ENCODE data around the gene SLC7A10.

SLC7A10 gene

GRCh38 chr19:33225458-33225926 is at the start of gene SLC7A10:
TSS of gene SLC7A10 (minus strand) at chr19:33225850. CDS start at chr19:33225703, 147 bp downstream.
- DNase-seq (ENCODE audit: low read depth), result no peak

DNA sequence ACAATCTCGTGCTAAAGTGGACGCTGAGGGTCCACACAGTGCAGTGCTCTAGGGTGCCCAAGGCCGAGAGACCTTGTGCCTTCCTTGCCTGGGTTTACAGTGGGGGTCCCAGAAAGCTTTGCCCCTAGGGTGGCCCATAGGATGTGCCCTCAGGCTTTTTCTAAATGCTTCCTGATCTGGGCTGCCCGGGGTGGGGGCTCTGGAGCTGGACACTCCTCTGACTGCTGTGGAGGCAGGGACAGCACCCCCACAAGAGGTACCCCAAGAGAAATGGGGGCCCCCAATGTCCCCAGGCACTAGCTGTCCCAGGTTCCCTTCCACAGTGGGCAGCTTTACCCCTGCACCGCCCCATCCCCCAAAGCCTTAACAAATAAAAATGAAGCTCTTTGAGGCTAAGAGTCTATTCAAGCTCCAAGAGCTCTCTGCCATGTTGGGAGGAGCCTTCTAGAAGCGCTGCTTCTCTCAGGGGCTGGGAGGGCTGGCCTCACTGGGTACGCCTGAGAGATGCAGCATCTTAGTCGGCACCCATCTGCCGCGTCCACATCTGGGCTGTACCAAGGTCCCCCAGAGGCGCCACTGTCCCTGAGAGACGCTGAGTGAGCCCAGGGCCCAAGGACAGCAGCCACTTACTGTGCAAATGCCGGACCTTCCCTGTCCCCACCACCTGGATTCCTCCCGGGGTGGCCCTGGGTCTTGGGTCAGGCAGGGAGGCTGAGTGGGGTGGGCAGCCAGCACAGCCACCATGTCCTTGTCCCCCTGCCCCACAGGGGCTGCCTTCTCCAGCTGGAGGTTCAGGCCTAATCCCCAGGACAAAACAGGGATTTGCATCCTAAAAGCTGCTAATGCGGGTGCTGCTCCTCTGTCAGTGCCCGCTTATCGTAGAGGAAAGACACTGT is 49.3 kb upstream of the SLC7A10 start:
- DNase-seq (ENCODE audit: low read depth), result no peak

GRCh38 chr19:33273881-33274662 is 48.4 kb upstream of the SLC7A10 start:
- DNase-seq (ENCODE audit: low read depth), result peak; percentile 72

- DNase-seq (ENCODE audit: low read depth), result no peak
Measured at GRCh38 chr19:33273065-33273736, 47.6 kb upstream of the SLC7A10 start.

DNA sequence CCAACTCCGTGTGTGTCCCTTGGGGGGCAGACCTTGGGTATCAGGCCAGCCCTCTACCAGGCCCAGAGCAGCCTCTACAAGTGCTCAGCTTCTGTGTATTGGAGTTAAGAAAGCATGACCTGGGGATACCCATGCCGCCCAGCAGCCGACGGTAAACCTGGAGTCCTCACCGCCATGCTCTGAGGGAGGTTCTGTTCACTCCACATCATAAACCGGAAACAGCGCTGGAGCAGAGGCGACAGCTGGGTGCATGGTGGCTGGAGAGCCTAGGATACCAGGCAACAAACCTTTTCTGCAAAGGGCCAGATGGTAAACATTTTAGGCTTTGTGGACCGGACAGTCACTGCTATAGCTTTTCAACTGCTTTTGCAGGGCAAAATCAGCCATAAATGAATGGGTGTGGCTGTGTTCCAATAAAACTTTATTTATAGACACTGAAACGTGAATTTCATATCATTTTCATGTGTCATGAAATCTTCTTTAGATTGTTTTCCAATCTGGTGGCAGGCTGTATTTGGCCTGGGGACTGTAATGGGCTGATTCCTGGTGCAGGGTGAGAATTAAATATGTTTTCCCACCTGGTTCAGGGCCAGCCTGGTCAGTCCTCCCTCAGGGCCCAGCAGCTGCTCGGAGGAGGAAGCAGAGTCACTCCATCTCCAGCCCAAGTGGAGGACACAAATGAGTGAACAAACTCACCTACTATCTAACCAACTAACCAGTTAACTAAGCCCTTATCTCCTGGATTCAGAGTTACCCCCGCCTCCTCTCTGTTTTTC is 45.8 kb upstream of the SLC7A10 start:
- DNase-seq (ENCODE audit: low read depth), result no peak

DNA sequence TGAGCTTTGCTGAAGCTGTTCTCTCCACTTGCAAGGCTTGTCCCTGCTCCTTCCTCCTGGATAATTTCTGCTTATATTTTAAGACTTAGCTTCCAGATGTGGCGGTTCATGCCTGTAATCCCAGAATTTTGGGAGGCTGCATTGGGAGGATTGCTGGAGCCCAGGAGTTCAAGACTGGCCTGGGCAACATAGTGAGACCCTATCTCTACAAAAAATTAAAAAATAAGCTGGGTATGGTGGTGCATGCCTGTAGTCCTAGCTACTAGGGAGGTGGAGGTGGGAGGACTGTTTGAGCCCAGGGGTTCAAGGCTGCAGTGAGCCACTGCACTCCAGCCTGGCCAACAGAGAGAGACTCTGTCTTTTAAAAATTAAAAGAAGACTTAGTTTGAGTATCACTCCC is 45.1 kb upstream of the SLC7A10 start:
- no peak for DNase-seq (ENCODE audit: low read depth)

DNA sequence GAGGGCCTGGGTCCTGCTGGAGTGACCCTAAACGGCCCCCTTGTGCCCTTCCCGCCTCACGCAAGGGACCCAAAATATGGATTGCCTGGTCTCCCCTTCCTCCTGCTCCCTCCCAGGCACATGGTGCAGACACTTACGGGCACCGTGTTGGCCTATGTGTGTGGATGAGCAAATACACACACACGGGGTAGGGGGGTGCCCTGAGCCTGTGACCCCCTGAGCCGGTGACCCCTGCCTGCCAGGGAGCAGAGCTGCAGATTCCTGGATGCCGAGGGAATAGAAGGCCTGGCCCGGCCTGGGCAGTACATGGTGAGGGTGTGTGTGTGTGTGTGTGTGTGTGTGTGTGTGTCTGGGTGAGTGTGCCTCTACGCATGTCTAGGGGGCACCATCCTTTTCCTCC is 43.4 kb upstream of the SLC7A10 start:
- DNase-seq (ENCODE audit: low read depth), result no peak

GRCh38 chr19:33268162-33268991 is 42.7 kb upstream of the SLC7A10 start:
- no peak for DNase-seq (ENCODE audit: low read depth)

- no peak for DNase-seq (ENCODE audit: low read depth)
Measured at GRCh38 chr19:33267706-33268105, 42.1 kb upstream of the SLC7A10 start.

DNA sequence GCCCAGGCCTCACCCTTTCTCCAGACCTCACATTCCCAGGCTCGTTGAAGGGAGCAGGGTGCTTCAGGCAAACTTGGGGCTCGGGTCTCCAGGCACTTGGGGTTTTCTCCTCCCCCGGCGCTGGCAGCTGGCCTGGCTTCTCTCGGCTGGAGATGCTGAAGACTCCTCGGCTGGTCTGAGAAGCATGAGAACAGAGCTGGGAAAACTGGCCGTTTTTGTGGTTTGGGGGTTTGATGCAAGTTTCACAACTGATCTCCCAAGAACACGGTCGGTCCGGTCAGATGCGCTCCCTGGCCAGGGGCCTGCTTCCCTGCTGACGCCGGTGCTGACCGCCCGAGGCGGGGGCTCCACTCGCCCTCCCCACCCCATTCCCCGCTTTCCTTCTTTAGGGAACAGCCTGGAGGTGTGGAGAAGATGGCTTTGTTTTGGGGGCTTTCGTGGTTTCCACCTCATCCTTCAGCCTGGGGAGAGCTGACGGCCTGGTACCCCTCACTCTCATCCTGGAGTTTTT is 41.4 kb upstream of the SLC7A10 start:
- no peak for DNase-seq (ENCODE audit: low read depth)

DNA sequence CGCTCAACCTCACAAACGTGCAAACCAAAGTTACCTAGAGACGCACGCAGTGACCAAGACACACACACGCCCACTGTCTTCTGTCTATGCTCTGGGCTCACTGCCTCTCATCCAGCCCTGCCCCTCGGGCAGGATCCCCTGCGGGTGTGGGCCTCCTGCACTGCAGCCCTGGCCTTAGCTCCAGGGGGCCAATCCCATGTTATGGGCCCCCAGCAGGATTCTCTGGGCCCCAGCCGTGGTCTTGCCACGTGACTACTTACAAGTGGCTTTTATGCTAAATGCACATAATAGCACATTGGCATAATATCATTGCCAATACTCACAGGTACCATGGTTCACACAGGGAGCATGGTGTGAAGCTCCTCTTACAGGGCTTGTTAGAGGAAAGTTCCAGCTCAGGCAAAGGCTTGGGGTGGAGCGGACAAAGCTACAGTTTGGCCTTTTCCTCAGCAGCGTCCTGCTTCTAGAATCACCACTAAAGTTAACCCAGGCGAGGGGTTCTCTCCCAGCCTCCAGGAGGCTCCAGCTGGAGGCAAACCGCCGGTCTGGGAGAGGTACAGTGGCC is 39.3 kb upstream of the SLC7A10 start:
- DNase-seq (ENCODE audit: low read depth), result no peak

GRCh38 chr19:33263325-33264023 is 37.8 kb upstream of the SLC7A10 start:
- no peak for DNase-seq (ENCODE audit: low read depth)

- no peak for DNase-seq (ENCODE audit: low read depth)
Measured at GRCh38 chr19:33261511-33262189, 36.0 kb upstream of the SLC7A10 start.

DNA sequence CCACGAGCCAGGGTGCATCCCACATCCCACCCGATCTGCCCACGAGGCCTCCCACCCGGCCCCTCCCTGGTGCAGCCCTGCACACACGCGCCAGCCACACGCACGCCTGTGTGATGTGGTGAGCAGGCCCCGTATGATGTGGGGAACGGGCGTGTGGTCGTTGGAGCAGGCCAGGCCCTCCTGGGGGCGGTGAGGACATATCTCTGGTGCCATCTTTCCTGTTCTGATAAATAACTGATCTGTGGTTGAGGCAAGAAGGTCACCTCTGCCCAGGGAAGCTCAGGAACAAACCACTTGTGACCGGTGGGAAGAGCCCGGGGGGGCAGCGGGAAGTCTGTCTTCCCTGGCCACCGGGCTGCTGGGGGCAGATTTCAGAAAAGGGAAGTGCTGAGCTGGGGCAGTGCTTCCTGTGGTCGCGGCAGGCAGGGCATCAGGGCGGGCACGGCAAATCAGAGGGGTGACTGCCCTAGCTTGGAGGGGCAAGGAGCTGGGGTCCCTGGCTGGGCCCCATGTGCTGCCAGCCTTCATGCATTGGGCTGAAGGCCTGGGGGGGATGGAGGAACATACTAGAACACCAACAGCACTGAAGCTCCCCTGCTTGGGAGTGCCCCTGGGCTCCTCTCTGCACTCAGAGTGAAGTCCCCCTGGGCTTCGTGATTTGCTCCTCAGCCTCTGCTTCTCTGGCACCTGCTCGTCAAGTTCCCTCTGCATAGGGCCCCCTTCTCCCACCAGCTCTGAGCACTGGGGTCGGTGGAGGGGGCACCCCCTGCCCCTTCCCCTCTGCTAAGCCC is 35.2 kb upstream of the SLC7A10 start:
- DNase-seq (ENCODE audit: low read depth), result no peak

DNA sequence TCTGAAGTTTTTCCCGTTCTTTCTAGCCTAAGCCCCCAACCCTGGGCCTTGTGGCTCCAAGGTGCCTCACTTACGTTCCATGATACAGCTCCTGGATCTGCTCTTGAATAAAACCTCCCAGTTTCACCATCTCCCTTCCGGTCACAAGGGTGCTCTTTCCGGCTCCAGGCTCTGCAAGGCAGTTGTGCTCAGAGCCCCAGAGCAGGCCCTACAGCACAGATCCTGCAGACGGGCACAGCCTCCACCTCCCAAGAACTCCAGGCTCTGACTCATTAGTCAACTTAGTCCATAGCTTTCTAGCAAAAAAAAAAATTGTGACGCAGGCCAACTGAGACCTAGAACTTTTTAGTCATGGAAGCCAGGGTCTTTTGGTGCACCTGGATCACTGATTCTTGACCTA is 33.9 kb upstream of the SLC7A10 start:
- DNase-seq (ENCODE audit: low read depth), result no peak

- DNase-seq (ENCODE audit: low read depth), result no peak
Measured at GRCh38 chr19:33257828-33258227, 32.2 kb upstream of the SLC7A10 start.

DNA sequence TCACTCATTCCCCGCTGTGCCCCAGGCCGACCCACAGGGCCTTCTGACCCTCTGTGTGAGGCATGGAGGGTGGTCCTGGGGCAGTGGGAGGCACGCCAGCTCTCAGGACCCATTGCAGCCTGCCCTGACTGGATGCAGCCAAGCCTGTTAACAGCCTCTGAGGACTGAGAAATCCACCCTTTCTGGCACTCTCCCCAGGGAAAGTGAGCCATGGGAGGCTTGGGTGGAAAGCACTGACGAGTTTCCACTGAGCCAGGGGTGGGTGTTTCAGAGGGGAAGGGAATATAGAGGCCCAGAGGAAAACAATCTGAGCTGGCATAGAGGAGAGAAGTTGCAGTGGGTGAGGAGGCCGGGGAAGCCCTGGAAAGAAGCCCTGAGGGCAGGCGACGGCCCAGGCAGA is 30.6 kb upstream of the SLC7A10 start:
- DNase-seq (ENCODE audit: low read depth), result no peak

DNA sequence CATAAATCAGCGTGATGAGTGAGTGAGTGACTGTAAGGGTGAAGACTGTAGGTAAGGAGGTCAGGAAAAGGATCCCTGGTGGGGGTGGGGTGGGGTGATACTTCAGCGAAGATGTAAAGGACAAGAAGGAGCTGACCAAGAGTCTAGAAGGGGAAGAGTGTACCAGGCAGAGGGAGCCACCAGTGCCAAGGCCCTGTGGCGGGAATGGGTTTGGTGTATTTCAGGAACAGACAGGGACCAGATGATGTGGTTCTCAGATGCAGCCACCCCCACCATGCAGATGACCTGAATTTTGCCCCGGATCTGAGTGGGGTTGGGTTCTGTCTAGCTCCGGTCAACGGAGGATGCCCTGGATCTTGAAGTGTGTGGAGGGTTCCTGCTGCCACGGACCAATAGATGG is 30.1 kb upstream of the SLC7A10 start:
- DNase-seq (ENCODE audit: low read depth), result no peak
